ENCODE measurements around the gene ADSS1.

Gene ADSS1

GRCh38 chr14:104715416-104715815, 8.6 kb upstream of the ADSS1 start:
- POLR2A ChIA-PET, result interaction anchor here (1.2 kb wide), 1 partner anchor 10 kb away, joined by 4 read pairs; no protein-coding TSS in a partner anchor
- TF ChIP-seq CTCF (IDR thresholded peaks at IDR 0.05; ENCODE audit: insufficient read depth, low read length, missing control alignments), result no peak
- H3K4me3 ChIP-seq (ENCODE audit: low read depth, low read length), result no peak overlapping the region
- no peak for DNase-seq (ENCODE audit: low read depth, low spot score)
- CTCF ChIA-PET, result no interaction called here

- H3K4me3 ChIP-seq (ENCODE audit: low read depth, low read length), result no peak overlapping the region
- ChIA-PET CTCF (interaction anchor here (1.1 to 1.4 kb wide), 2 partner anchors 9 to 10 kb away, joined by 3 read pairs; partner anchors contain the start of gene ADSS1), POLR2A (interaction anchor here (1.2 kb wide), 1 partner anchor 9 kb away, joined by 4 read pairs; no protein-coding TSS in a partner anchor)
- TF ChIP-seq CTCF (IDR thresholded peaks at IDR 0.05; ENCODE audit: insufficient read depth, low read length, missing control alignments), result no peak
- no peak for DNase-seq (ENCODE audit: low read depth, low spot score)
Measured at GRCh38 chr14:104715871-104716270, 8.2 kb upstream of the ADSS1 start.

- H3K4me3 ChIP-seq (ENCODE audit: low read depth, low read length), result no peak overlapping the region
- DNase-seq (ENCODE audit: low read depth, low spot score), result no peak
- no peak for TF ChIP-seq CTCF (IDR thresholded peaks at IDR 0.05; ENCODE audit: insufficient read depth, low read length, missing control alignments)
- CTCF ChIA-PET, result interaction anchor here (1.0 to 1.4 kb wide), 2 partner anchors 7 to 8 kb away, joined by 3 read pairs; partner anchors contain the start of gene ADSS1
- POLR2A ChIA-PET, result no interaction called here
Measured at GRCh38 chr14:104717137-104717536, 6.9 kb upstream of the ADSS1 start.

GRCh38 chr14:104717646-104718045, 6.4 kb upstream of the ADSS1 start:
- no peak for DNase-seq (ENCODE audit: low read depth, low spot score)
- no peak overlapping the region for H3K4me3 ChIP-seq (ENCODE audit: low read depth, low read length)
- ChIA-PET CTCF (interaction anchor here (1.0 kb wide), 1 partner anchor 9 kb away, joined by 3 read pairs; no protein-coding TSS in a partner anchor), POLR2A (no interaction called here)
- TF ChIP-seq CTCF (IDR thresholded peaks at IDR 0.05; ENCODE audit: insufficient read depth, low read length, missing control alignments), result no peak

- H3K4me3 ChIP-seq (ENCODE audit: low read depth, low read length), result no peak overlapping the region
- CTCF ChIA-PET, result interaction anchor here (1.0 kb wide), 1 partner anchor 9 kb away, joined by 3 read pairs; no protein-coding TSS in a partner anchor
- TF ChIP-seq CTCF (IDR thresholded peaks at IDR 0.05; ENCODE audit: insufficient read depth, low read length, missing control alignments), result no peak
- DNase-seq (ENCODE audit: low read depth, low spot score), result no peak
- POLR2A ChIA-PET, result no interaction called here
Measured at GRCh38 chr14:104718147-104718546, 5.9 kb upstream of the ADSS1 start.

GRCh38 chr14:104718871-104719270, 5.2 kb upstream of the ADSS1 start:
- no peak overlapping the region for H3K4me3 ChIP-seq (ENCODE audit: low read depth, low read length)
- no peak for DNase-seq (ENCODE audit: low read depth, low spot score)
- ChIA-PET CTCF (interaction anchor here (1.1 kb wide), 1 partner anchor 10 kb away, joined by 3 read pairs; no protein-coding TSS in a partner anchor), POLR2A (no interaction called here)
- TF ChIP-seq CTCF (IDR thresholded peaks at IDR 0.05; ENCODE audit: insufficient read depth, low read length, missing control alignments), result no peak
